ENCODE data around the gene TBC1D20. TPM values are rescaled to one million over a fixed set of nuclear protein-coding genes. Genes with fewer than 3 reads are reported as not detected.

Gene TBC1D20
- total and polyA plus RNA-seq, 3 experiments from 2014 or later: 24.6 to 28.6 (median 25.0) TPM

DNA sequence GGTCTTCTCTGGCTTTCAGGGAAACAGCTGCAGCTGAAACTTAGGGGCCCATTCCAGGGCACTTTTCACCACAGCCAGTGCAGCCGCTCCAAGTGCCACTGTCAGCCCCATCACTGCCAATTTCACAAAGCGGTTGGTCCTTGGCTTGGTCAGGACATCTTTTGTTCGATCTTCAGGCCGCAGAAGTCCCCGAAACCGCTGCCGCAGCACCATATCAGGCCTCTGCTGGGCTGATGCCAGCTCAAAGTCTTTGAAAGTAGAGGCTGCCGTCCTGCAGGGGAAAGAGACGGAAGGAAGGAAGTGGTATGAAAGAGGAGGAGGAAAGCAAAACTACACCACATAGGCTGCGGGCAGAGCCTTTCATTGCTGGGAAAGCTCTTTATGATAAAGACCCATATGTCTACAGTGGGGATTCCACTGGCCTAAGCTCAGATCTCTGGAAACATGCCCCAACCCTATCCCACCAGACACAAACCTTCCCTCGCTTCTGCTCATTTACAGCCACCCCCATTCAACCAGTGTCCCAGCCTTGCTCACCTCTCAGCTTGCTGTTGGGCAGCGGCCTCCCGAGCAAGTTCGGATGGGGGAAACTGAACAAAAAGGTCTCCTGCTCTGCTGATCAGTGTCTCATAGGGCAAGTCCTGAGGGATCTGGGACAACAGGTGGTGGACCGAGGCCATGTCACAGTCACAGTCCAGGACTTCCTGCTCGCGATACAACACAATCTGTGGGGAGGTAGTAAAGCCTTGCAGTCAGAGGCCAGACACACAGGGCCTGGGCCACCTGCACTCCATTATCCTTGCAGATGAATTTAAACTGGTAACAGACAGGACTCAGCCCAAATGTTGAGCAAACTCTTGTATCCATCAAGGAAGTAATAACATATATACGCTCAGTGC is 23.5 kb downstream of the TBC1D20 start:
- H3K4me1 ChIP-seq (ENCODE audit: insufficient read depth, low read length): peaks cover 49% of the 10 kb centered on the region
- POLR2A ChIA-PET: interaction anchor here (1.2 to 1.3 kb wide), 2 partner anchors 24 to 31 kb away, joined by 4 to 6 read pairs; partner anchors contain the start of gene TBC1D20

GRCh38 chr20:437787-438486 is 24.4 kb downstream of the TBC1D20 start:
- no peaks in the 10 kb centered on the region for H3K27me3 Mint-ChIP-seq
- peaks cover 58% of the 10 kb centered on the region for H3K4me1 ChIP-seq (ENCODE audit: insufficient read depth, low read length)
- peak overlapping the region; percentile 51 to 93 (median 85) for H3K27ac Mint-ChIP-seq
- H3K4me3 ChIP-seq (ENCODE audit: low read length): peak overlapping the region; percentile 65
- H3K27me3 ChIP-seq (ENCODE audit: insufficient read depth, low read length, poor library complexity, severe bottlenecking): no peaks in the 10 kb centered on the region
- peaks cover 0 to 67% (median 14%) of the 10 kb centered on the region in 3 donors for H3K36me3 Mint-ChIP-seq
- no peaks in the 10 kb centered on the region for H3K9me3 ChIP-seq (ENCODE audit: low read length)
- H3K36me3 ChIP-seq (ENCODE audit: insufficient read depth, low read length): peaks cover 25% of the 10 kb centered on the region
- ChIA-PET POLR2A (interaction anchor here (1.2 to 1.3 kb wide), 2 partner anchors 25 to 30 kb away, joined by 4 to 6 read pairs; partner anchors contain the start of gene TBC1D20), CTCF (interaction anchor here (1.1 to 2.0 kb wide), 5 partner anchors 10 to 84 kb away, joined by 3 to 6 read pairs (median 5); partner anchors contain the start of gene TBC1D20)
- peaks cover 58 to 77% (median 73%) of the 10 kb centered on the region in 3 donors for H3K4me1 Mint-ChIP-seq
- H3K9me3 Mint-ChIP-seq: no peaks in the 10 kb centered on the region
- DNase-seq: peak in 3 of 5 donors; percentile 5 to 45 (median 14)
- no peak overlapping the region for H3K27ac ChIP-seq (ENCODE audit: low read depth, low read length)
- H3K4me3 Mint-ChIP-seq: peak overlapping the region; percentile 29 to 90 (median 81)

More for the DNA sequence above, 23.5 kb downstream of the TBC1D20 start:
- peaks cover 49 to 72% (median 64%) of the 10 kb centered on the region in 3 donors for H3K4me1 Mint-ChIP-seq
- Histone ChIP-seq H3K36me3 (ENCODE audit: insufficient read depth, low read length) (peaks cover 25% of the 10 kb centered on the region), H3K27ac (ENCODE audit: low read depth, low read length) (no peak overlapping the region), H3K9me3 (ENCODE audit: low read length) (no peaks in the 10 kb centered on the region), H3K4me3 (ENCODE audit: low read length) (peak overlapping the region; percentile 65), H3K27me3 (ENCODE audit: insufficient read depth, low read length, poor library complexity, severe bottlenecking) (no peaks in the 10 kb centered on the region)
- peak; percentile 42 to 73 (median 70) for DNase-seq
- no peaks in the 10 kb centered on the region for H3K9me3 Mint-ChIP-seq
- CTCF ChIA-PET: interaction anchor here (0.8 to 2.0 kb wide), 5 partner anchors 9 to 85 kb away, joined by 3 to 6 read pairs (median 5); partner anchors contain the start of gene TBC1D20
- peaks cover 0 to 70% (median 19%) of the 10 kb centered on the region in 3 donors for H3K36me3 Mint-ChIP-seq
- H3K27me3 Mint-ChIP-seq: no peaks in the 10 kb centered on the region
- H3K27ac Mint-ChIP-seq: peak overlapping the region; percentile 51 to 93 (median 85)
- H3K4me3 Mint-ChIP-seq: peak overlapping the region; percentile 29 to 90 (median 81)

- Mint-ChIP-seq H3K27ac (no peak overlapping the region), H3K27me3 (no peaks in the 10 kb centered on the region), H3K36me3 (peaks cover 0 to 57% (median 6%) of the 10 kb centered on the region in 3 donors), H3K9me3 (no peaks in the 10 kb centered on the region), H3K4me1 (peaks cover 62 to 81% (median 72%) of the 10 kb centered on the region in 3 donors), H3K4me3 (no peak overlapping the region)
- Histone ChIP-seq H3K4me1 (ENCODE audit: insufficient read depth, low read length) (peaks cover 62% of the 10 kb centered on the region), H3K36me3 (ENCODE audit: insufficient read depth, low read length) (peaks cover 14% of the 10 kb centered on the region), H3K4me3 (ENCODE audit: low read length) (no peak overlapping the region), H3K27ac (ENCODE audit: low read depth, low read length) (no peak overlapping the region), H3K9me3 (ENCODE audit: low read length) (no peaks in the 10 kb centered on the region), H3K27me3 (ENCODE audit: insufficient read depth, low read length, poor library complexity, severe bottlenecking) (no peaks in the 10 kb centered on the region)
- ChIA-PET CTCF (interaction anchor here (1.5 kb wide), 1 partner anchor 30 kb away, joined by 5 read pairs; no protein-coding TSS in a partner anchor), POLR2A (interaction anchor here (0.6 kb wide), 1 partner anchor 30 kb away, joined by 3 read pairs; no protein-coding TSS in a partner anchor)
- DNase-seq: peak in 1 of 5 donors; percentile 12
Measured at GRCh38 chr20:436476-436875, 25.9 kb downstream of the TBC1D20 start.

- Mint-ChIP-seq H3K36me3 (peaks cover 0 to 57% (median 5%) of the 10 kb centered on the region in 3 donors), H3K9me3 (no peaks in the 10 kb centered on the region), H3K4me1 (peaks cover 63 to 81% (median 70%) of the 10 kb centered on the region in 3 donors), H3K27ac (peak overlapping the region in 2 of 8 donors; percentile 52 to 71), H3K27me3 (no peaks in the 10 kb centered on the region), H3K4me3 (no peak overlapping the region)
- H3K27ac ChIP-seq (ENCODE audit: low read depth, low read length): no peak overlapping the region
- peaks cover 62% of the 10 kb centered on the region for H3K4me1 ChIP-seq (ENCODE audit: insufficient read depth, low read length)
- peaks cover 9% of the 10 kb centered on the region for H3K36me3 ChIP-seq (ENCODE audit: insufficient read depth, low read length)
- H3K27me3 ChIP-seq (ENCODE audit: insufficient read depth, low read length, poor library complexity, severe bottlenecking): no peaks in the 10 kb centered on the region
- DNase-seq: peak in 1 of 5 donors; percentile 13
- CTCF ChIA-PET: no interaction called here
- no peak overlapping the region for H3K4me3 ChIP-seq (ENCODE audit: low read length)
- POLR2A ChIA-PET: no interaction called here
- H3K9me3 ChIP-seq (ENCODE audit: low read length): no peaks in the 10 kb centered on the region
Measured at GRCh38 chr20:435558-435957, 26.8 kb downstream of the TBC1D20 start.

DNA sequence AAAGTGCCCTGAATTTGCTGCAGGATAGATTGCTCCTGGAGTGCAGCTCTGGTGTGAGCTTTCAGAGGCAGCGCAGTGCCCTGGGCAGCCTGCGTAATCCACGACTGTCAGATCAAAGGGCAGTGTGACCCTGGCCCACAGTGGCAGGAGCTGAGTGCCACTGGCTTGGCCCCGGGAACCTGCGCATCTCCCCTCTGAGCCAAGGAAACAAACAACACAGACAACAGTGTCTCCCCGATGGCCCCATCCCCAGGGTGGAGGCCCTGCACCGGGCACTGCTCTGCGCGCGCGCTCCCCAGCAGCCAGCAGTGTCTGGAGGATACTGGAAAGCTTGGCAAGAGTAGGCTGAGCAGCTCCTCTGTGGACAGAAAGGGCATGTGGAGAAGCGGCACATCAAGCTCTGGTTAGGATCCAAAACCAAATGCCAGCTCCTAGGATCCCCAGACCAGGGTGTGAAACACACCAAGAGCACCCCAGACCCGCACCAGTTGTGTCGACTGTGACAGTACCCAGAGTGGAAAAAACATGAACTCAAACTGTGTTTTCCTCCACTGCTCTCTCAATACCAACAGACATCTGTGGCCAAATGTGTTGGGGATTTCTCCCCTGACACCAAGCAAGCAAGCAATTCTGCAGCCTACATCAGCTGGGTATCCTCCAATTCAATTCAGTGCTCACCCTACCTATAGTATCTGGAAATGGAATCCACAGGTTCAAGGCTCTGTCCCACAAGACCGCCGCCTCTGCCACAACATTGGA is 27.5 kb downstream of the TBC1D20 start:
- Mint-ChIP-seq H3K9me3 (no peaks in the 10 kb centered on the region), H3K4me1 (peaks cover 59 to 78% (median 63%) of the 10 kb centered on the region in 3 donors), H3K36me3 (peaks cover 0 to 57% (median 6%) of the 10 kb centered on the region in 3 donors), H3K27ac (peak overlapping the region in 4 of 8 donors; percentile 26 to 92 (median 58)), H3K27me3 (no peaks in the 10 kb centered on the region), H3K4me3 (peak overlapping the region in 3 of 7 donors; percentile 49 to 69 (median 68))
- ChIA-PET CTCF (no interaction called here), POLR2A (no interaction called here)
- DNase-seq: peak in 1 of 5 donors; percentile 32
- Histone ChIP-seq H3K27me3 (ENCODE audit: insufficient read depth, low read length, poor library complexity, severe bottlenecking) (no peaks in the 10 kb centered on the region), H3K9me3 (ENCODE audit: low read length) (no peaks in the 10 kb centered on the region), H3K36me3 (ENCODE audit: insufficient read depth, low read length) (peaks cover 9% of the 10 kb centered on the region), H3K4me1 (ENCODE audit: insufficient read depth, low read length) (peaks cover 58% of the 10 kb centered on the region), H3K27ac (ENCODE audit: low read depth, low read length) (no peak overlapping the region), H3K4me3 (ENCODE audit: low read length) (no peak overlapping the region)

- H3K36me3 ChIP-seq (ENCODE audit: insufficient read depth, low read length): peaks cover 9% of the 10 kb centered on the region
- peaks cover 0 to 60% (median 6%) of the 10 kb centered on the region in 3 donors for H3K36me3 Mint-ChIP-seq
- H3K27ac ChIP-seq (ENCODE audit: low read depth, low read length): no peak overlapping the region
- POLR2A ChIA-PET: no interaction called here
- no peaks in the 10 kb centered on the region for H3K27me3 ChIP-seq (ENCODE audit: insufficient read depth, low read length, poor library complexity, severe bottlenecking)
- peak in 1 of 5 donors; percentile 8 for DNase-seq
- peaks cover 52% of the 10 kb centered on the region for H3K4me1 ChIP-seq (ENCODE audit: insufficient read depth, low read length)
- H3K9me3 ChIP-seq (ENCODE audit: low read length): no peaks in the 10 kb centered on the region
- H3K9me3 Mint-ChIP-seq: no peaks in the 10 kb centered on the region
- no peaks in the 10 kb centered on the region for H3K27me3 Mint-ChIP-seq
- H3K4me1 Mint-ChIP-seq: peaks cover 53 to 72% (median 57%) of the 10 kb centered on the region in 3 donors
- H3K4me3 ChIP-seq (ENCODE audit: low read length): no peak overlapping the region
- H3K27ac Mint-ChIP-seq: peak overlapping the region in 6 of 8 donors; percentile 26 to 93 (median 83)
- CTCF ChIA-PET: no interaction called here
- peak overlapping the region in 6 of 7 donors; percentile 25 to 90 (median 58) for H3K4me3 Mint-ChIP-seq
Measured at GRCh38 chr20:434221-434620, 28.1 kb downstream of the TBC1D20 start.

GRCh38 chr20:433300-433975 is 28.9 kb downstream of the TBC1D20 start:
- no peaks in the 10 kb centered on the region for H3K9me3 ChIP-seq (ENCODE audit: low read length)
- no peak overlapping the region for H3K4me3 ChIP-seq (ENCODE audit: low read length)
- peaks cover 45% of the 10 kb centered on the region for H3K4me1 ChIP-seq (ENCODE audit: insufficient read depth, low read length)
- H3K9me3 Mint-ChIP-seq: no peaks in the 10 kb centered on the region
- CTCF ChIA-PET: no interaction called here
- no peaks in the 10 kb centered on the region for H3K27me3 Mint-ChIP-seq
- peaks cover 45 to 64% (median 49%) of the 10 kb centered on the region in 3 donors for H3K4me1 Mint-ChIP-seq
- POLR2A ChIA-PET: no interaction called here
- no peaks in the 10 kb centered on the region for H3K27me3 ChIP-seq (ENCODE audit: insufficient read depth, low read length, poor library complexity, severe bottlenecking)
- H3K36me3 Mint-ChIP-seq: peaks cover 0 to 62% (median 6%) of the 10 kb centered on the region in 3 donors
- DNase-seq: peak; percentile 26 to 74 (median 52)
- no peak overlapping the region for H3K27ac ChIP-seq (ENCODE audit: low read depth, low read length)
- H3K36me3 ChIP-seq (ENCODE audit: insufficient read depth, low read length): peaks cover 9% of the 10 kb centered on the region
- H3K27ac Mint-ChIP-seq: peak overlapping the region; percentile 86 to 96 (median 92)
- peak overlapping the region; percentile 42 to 90 (median 68) for H3K4me3 Mint-ChIP-seq
